Measurements from ENCODE around the gene SLC25A19. TPM values are rescaled to one million over a fixed set of nuclear protein-coding genes. Genes with fewer than 3 reads are reported as not detected.

Gene SLC25A19
- total RNA-seq, 1 experiment from 2014 or later = 29.0 TPM

- Histone ChIP-seq H3K27me3 (ENCODE audit: control insufficient read depth, insufficient read depth, low read length) (no peaks in the 10 kb centered on the region), H3K9me3 (ENCODE audit: control insufficient read depth, insufficient read depth, low read depth, low read length) (no peaks in the 10 kb centered on the region), H3K27ac (ENCODE audit: low read length) (no peak overlapping the region), H3K4me3 (ENCODE audit: low read depth in 2 of 2, low read length in 2 of 2) (no peak overlapping the region), H3K36me3 (ENCODE audit: control insufficient read depth, insufficient read depth, low read length) (no peaks in the 10 kb centered on the region), H3K4me1 (ENCODE audit: control insufficient read depth, insufficient read depth, low read length) (no peaks in the 10 kb centered on the region)
- ChIA-PET POLR2A (interaction anchor here (0.7 kb wide), 1 partner anchor 104 kb away, joined by 3 read pairs; no protein-coding TSS in a partner anchor), CTCF (interaction anchor here (0.6 to 0.7 kb wide), 3 partner anchors 10 to 182 kb away, joined by 3 to 7 read pairs (median 4); no protein-coding TSS in a partner anchor)
- DNase-seq (ENCODE audit: low read depth, low spot score) (no peak), ATAC-seq (no peak)
- TF ChIP-seq CTCF (IDR thresholded peaks at IDR 0.05) (no peak), POLR2AphosphoS5 (IDR thresholded peaks at IDR 0.05; ENCODE audit: low read depth, low read length) (no peak), SIN3A (IDR thresholded peaks at IDR 0.05; ENCODE audit: borderline replicate concordance, insufficient read depth, low read depth, low read length) (no peak), TCF7L2 (IDR thresholded peaks at IDR 0.05; ENCODE audit: low read depth, low read length) (no peak), REST (IDR thresholded peaks at IDR 0.05; ENCODE audit: insufficient read depth in 1 of 2, low read depth in 2 of 2, low read length in 1 of 2) (no peak)
- in situ Hi-C loops (cut with HindIII; ENCODE audit: low pct_unique_long_range_greater_than_20kb, low sequenced_read_pairs) (no loop called here), intact Hi-C loops (cut with micrococcal nuclease; ENCODE audit: unreplicated experiment) (no loop called here)
- no TSS peak for BruUV-seq (replicated peaks)
These were observed 37.0 kb downstream of the SLC25A19 start for GRCh38 chr17:75252039-75252816.

GRCh38 chr17:75250009-75250471 is 39.2 kb downstream of the SLC25A19 start:
- in situ Hi-C loops (cut with HindIII; ENCODE audit: low pct_unique_long_range_greater_than_20kb, low sequenced_read_pairs) = no loop called here
- no peaks in the 10 kb centered on the region; the same call in 1 of the 2 replicates for H3K36me3 ChIP-seq (ENCODE audit: control insufficient read depth, insufficient read depth, low read length)
- H3K9me3 ChIP-seq (ENCODE audit: control insufficient read depth, insufficient read depth, low read depth, low read length) = no peaks in the 10 kb centered on the region
- no peak overlapping the region for H3K27ac ChIP-seq (ENCODE audit: low read length)
- ChIA-PET POLR2A (interaction anchor here (0.7 kb wide), 1 partner anchor 37 kb away, joined by 10 read pairs; no protein-coding TSS in a partner anchor), CTCF (interaction anchor here (0.5 kb wide), 1 partner anchor 8 kb away, joined by 3 read pairs; no protein-coding TSS in a partner anchor)
- no peaks in the 10 kb centered on the region for H3K27me3 ChIP-seq (ENCODE audit: control insufficient read depth, insufficient read depth, low read length)
- no peaks in the 10 kb centered on the region for H3K4me1 ChIP-seq (ENCODE audit: control insufficient read depth, insufficient read depth, low read length)
- intact Hi-C loops (cut with micrococcal nuclease; ENCODE audit: unreplicated experiment) = no loop called here
- no TSS peak for BruUV-seq (replicated peaks)
- no peak for DNase-seq (ENCODE audit: low read depth, low spot score)
- H3K4me3 ChIP-seq (ENCODE audit: low read depth in 2 of 2, low read length in 2 of 2) = no peak overlapping the region
- no peak for TF ChIP-seq REST (IDR thresholded peaks at IDR 0.05; ENCODE audit: insufficient read depth in 1 of 2, low read depth in 2 of 2, low read length in 1 of 2)
- TF ChIP-seq TCF7L2 (IDR thresholded peaks at IDR 0.05; ENCODE audit: low read depth, low read length) = no peak
- TF ChIP-seq CTCF (IDR thresholded peaks at IDR 0.05) = no peak
- no peak for TF ChIP-seq SIN3A (IDR thresholded peaks at IDR 0.05; ENCODE audit: borderline replicate concordance, insufficient read depth, low read depth, low read length)
- no peak for TF ChIP-seq POLR2AphosphoS5 (IDR thresholded peaks at IDR 0.05; ENCODE audit: low read depth, low read length)
- ATAC-seq = peak; percentile 32; the same call in 1 of the 2 replicates
